COLO668 (cell line): ENCODE results near the gene TAP1.
"Not testable (repeated sequence)": the region's sequence is repeated elsewhere in the genome, so short reads cannot be mapped to it uniquely, and the experiment has no call there.

Source experiments
- DNase-seq: peaks from one replicate; lab custom pipeline; 2025; ENCODE audit not compliant: unreplicated experiment; lab: John Stamatoyannopoulos, UW

Gene TAP1

GRCh38 chr6:32805404-32805803 is 48.1 kb downstream of the TAP1 start:
- DNase-seq = not testable (repeated sequence)

- no peak for DNase-seq
These were observed 50.1 kb downstream of the TAP1 start for GRCh38 chr6:32803416-32803815.

GRCh38 chr6:32799740-32800139 is 53.8 kb downstream of the TAP1 start:
- no peak for DNase-seq

GRCh38 chr6:32799168-32799567 is 54.3 kb downstream of the TAP1 start:
- no peak for DNase-seq

- peak; percentile 35 for DNase-seq
These were observed 56.4 kb downstream of the TAP1 start for GRCh38 chr6:32796848-32797776.
